WTC11 (cell line): ENCODE measurements around the gene TGM1. TPM values are rescaled to one million over a fixed set of nuclear protein-coding genes. Genes with fewer than 3 reads are reported as not detected.
"Not testable (repeated sequence)": the region's sequence is repeated elsewhere in the genome, so short reads cannot be mapped to it uniquely, and the experiment has no call there.

Experiments
- ATAC-seq: fragments of 200-7000 bp; cut with Tn5 transposase; 2 replicates; pipeline ENCODE4 v1.10.0; 2021; ENCODE audit warnings: mild to moderate bottlenecking, moderate library complexity
- CTCF ChIA-PET: fragments of 300-600 bp; sonication (Branson Sonifier 250); formaldehyde crosslinking; loops from one replicate; lab custom pipeline; 2021; ENCODE audit warnings: antibody characterized with exemption; lab: Charles Lee
- POLR2A ChIA-PET: fragments of 350-600 bp; sonication (Branson Sonifier 250); formaldehyde crosslinking; loops from one replicate; lab custom pipeline; 2021; ENCODE audit warnings: antibody characterized with exemption; lab: Charles Lee
- DNase-seq: peaks from one replicate; pipeline ENCODE4 v3.0.0; 2021; ENCODE audit warnings: low spot score
- H3K27ac Mint-ChIP-seq: 2 replicates; pipeline ENCODE4 v1.8.0; 2021; ENCODE audit warnings: mixed read lengths
- H3K27me3 Mint-ChIP-seq: 2 replicates; pipeline ENCODE4 v1.8.0; 2021; ENCODE audit warnings: low read depth, mild to moderate bottlenecking, moderate library complexity, mixed read lengths
- H3K36me3 Mint-ChIP-seq: 2 replicates; pipeline ENCODE4 v1.8.0; 2021; ENCODE audit warnings: mixed read lengths
- H3K4me1 Mint-ChIP-seq: 2 replicates; pipeline ENCODE4 v1.8.0; 2022; ENCODE audit warnings: mixed read lengths
- H3K4me3 Mint-ChIP-seq: 2 replicates; pipeline ENCODE4 v1.8.0; 2021; ENCODE audit warnings: mild to moderate bottlenecking, moderate library complexity, mixed read lengths
- H3K9me3 Mint-ChIP-seq: 2 replicates; pipeline ENCODE4 v1.8.0; 2021; ENCODE audit warnings: mixed read lengths
- ATF1 ChIP-seq: sonication (generic); formaldehyde crosslinking; IDR thresholded peaks from 2 replicates; pipeline ENCODE4 v1.8.1; 2023; ENCODE audit warnings: mild to moderate bottlenecking, moderate library complexity, missing genetic modification reagents
- NFE2L1 ChIP-seq: sonication (generic); formaldehyde crosslinking; IDR thresholded peaks from 2 replicates; pipeline ENCODE4 v1.8.1; 2023; ENCODE audit warnings: missing genetic modification reagents
- NR1H2 ChIP-seq: sonication (generic); formaldehyde crosslinking; IDR thresholded peaks from 2 replicates; pipeline ENCODE4 v1.9.0; 2021; ENCODE audit warnings: mild to moderate bottlenecking, moderate library complexity, missing genetic modification reagents
- RELA ChIP-seq: sonication (generic); formaldehyde crosslinking; IDR thresholded peaks from 2 replicates; pipeline ENCODE4 v1.8.1; 2022; ENCODE audit warnings: missing genetic modification reagents, mild to moderate bottlenecking, borderline replicate concordance
- SOX15 ChIP-seq: fragments of 250-450 bp; sonication (Bioruptor Pico); IDR thresholded peaks from 2 replicates; pipeline ENCODE4 v1.9.0; 2021; ENCODE audit warnings: mild to moderate bottlenecking
- ZNF138 ChIP-seq: sonication (generic); formaldehyde crosslinking; conservative IDR thresholded peaks from 2 replicates; pipeline ENCODE4 v1.8.1; 2022; ENCODE audit warnings: mild to moderate bottlenecking, moderate library complexity, missing genetic modification reagents
- total RNA-seq: library from RNA; stranded (reverse); gene quantifications from 3 replicates; pipeline ENCODE4 v1.2.3, GENCODE V29; 2021
- TF ChIP-seq, protein P1 (sequence below): sonication (generic); formaldehyde crosslinking; IDR thresholded peaks from 2 replicates; pipeline ENCODE4 v1.8.0; 2022; ENCODE audit warnings: mild to moderate bottlenecking, missing genetic modification reagents
- TF ChIP-seq, protein P2 (sequence below): fragments of 250-450 bp; sonication (Bioruptor Pico); IDR thresholded peaks from 2 replicates; pipeline ENCODE4 v1.9.0; 2021; ENCODE audit warnings: mild to moderate bottlenecking
- TF ChIP-seq, protein P3 (sequence below): sonication (generic); formaldehyde crosslinking; IDR thresholded peaks from 2 replicates; pipeline ENCODE4 v1.8.1; 2022; ENCODE audit warnings: low read depth, mild to moderate bottlenecking, moderate library complexity, missing genetic modification reagents, borderline replicate concordance
- TF ChIP-seq, protein P4 (sequence below): sonication (generic); formaldehyde crosslinking; conservative IDR thresholded peaks from 2 replicates; pipeline ENCODE4 v1.8.1; 2022; ENCODE audit warnings: mild to moderate bottlenecking, missing genetic modification reagents
- TF ChIP-seq, protein P5 (sequence below): fragments of 250-450 bp; sonication (Bioruptor Pico); IDR thresholded peaks from 2 replicates; pipeline ENCODE4 v1.8.0; 2021; ENCODE audit warnings: mild to moderate bottlenecking
- TF ChIP-seq, protein P6 (sequence below): sonication (generic); formaldehyde crosslinking; IDR thresholded peaks from 2 replicates; pipeline ENCODE4 v1.8.0; 2022; ENCODE audit warnings: mild to moderate bottlenecking, missing genetic modification reagents
- TF ChIP-seq, protein P7 (sequence below): sonication (generic); formaldehyde crosslinking; IDR thresholded peaks from 2 replicates; pipeline ENCODE4 v1.8.1; 2023; ENCODE audit warnings: mild to moderate bottlenecking, missing genetic modification reagents, moderate library complexity

The TGM1 gene
- total RNA-seq, 1 experiment from 2014 or later, result 5.2 TPM

DNA sequence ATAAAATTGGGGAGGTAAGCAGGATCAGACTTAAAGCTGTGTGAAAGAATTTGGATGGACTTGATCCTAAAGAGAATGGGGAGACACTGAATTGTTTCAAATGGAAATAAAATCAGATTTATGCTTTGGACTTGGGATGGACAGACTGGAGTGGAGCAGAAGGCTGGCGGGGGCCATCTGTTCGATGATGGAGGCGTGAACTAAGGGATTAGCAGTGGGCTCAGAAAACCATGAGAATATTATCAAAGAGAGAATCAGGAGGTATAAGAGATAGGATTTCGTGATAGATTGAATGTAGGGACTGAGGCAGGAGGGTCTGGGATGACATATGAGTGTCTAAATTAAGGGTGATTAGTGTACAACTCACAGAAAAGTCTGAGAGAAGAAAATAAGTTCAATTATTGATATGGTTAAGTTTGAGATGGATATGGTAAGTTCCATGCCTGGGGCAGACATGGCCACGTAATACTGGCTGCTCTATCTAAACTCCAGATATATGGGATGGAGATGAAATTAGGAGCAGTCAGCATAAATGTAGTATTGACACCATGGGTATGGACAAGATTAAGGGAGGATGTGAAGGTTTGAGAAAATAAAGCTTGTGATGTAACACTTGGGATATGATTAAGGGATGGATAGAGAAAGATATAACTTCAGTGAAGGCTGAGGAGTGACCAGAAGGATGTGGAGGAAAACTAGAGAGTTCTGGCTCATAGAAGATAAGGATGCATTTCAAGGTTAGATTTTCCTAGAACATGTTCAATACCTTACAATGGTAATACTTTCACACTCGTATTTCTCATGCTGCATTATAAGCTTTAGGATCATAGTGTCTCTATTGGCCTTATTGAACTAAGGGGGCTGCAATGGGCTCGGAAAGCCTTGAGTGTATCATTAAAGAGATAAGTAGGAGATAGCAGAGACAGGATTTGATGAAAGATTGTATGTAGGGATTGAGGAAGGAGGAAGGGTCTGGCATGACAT lies 58.5 kb downstream of the TGM1 start:
- POLR2A ChIA-PET, result interaction anchor here (1.1 to 1.6 kb wide), 2 partner anchors 9 to 67 kb away, joined by 4 to 6 read pairs; partner anchors contain the start of genes CHMP4A and RABGGTA
- Mint-ChIP-seq H3K36me3 (peaks cover 80% of the 10 kb centered on the region), H3K4me1 (peaks cover 11% of the 10 kb centered on the region), H3K9me3 (peaks cover 21% of the 10 kb centered on the region), H3K27ac (peak overlapping the region; percentile 8; the same call in 1 of the 2 replicates), H3K4me3 (no peak overlapping the region), H3K27me3 (no peaks in the 10 kb centered on the region)
- TF ChIP-seq, protein P1, sequence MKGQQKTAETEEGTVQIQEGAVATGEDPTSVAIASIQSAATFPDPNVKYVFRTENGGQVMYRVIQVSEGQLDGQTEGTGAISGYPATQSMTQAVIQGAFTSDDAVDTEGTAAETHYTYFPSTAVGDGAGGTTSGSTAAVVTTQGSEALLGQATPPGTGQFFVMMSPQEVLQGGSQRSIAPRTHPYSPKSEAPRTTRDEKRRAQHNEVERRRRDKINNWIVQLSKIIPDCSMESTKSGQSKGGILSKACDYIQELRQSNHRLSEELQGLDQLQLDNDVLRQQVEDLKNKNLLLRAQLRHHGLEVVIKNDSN, result no peak
- TF ChIP-seq NFE2L1 (no peak), NR1H2 (CRISPR knock-in tag) (no peak), ZNF138 (CRISPR knock-in tag) (no peak), SOX15 (no peak), ATF1 (CRISPR knock-in tag) (no peak), RELA (no peak)
- TF ChIP-seq, protein P2, sequence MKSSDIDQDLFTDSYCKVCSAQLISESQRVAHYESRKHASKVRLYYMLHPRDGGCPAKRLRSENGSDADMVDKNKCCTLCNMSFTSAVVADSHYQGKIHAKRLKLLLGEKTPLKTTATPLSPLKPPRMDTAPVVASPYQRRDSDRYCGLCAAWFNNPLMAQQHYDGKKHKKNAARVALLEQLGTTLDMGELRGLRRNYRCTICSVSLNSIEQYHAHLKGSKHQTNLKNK (CRISPR knock-in tag), result no peak
- TF ChIP-seq, protein P3, sequence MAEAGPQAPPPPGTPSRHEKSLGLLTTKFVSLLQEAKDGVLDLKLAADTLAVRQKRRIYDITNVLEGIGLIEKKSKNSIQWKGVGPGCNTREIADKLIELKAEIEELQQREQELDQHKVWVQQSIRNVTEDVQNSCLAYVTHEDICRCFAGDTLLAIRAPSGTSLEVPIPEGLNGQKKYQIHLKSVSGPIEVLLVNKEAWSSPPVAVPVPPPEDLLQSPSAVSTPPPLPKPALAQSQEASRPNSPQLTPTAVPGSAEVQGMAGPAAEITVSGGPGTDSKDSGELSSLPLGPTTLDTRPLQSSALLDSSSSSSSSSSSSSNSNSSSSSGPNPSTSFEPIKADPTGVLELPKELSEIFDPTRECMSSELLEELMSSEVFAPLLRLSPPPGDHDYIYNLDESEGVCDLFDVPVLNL, result no peak
- TF ChIP-seq, protein P4, sequence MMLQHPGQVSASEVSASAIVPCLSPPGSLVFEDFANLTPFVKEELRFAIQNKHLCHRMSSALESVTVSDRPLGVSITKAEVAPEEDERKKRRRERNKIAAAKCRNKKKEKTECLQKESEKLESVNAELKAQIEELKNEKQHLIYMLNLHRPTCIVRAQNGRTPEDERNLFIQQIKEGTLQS (CRISPR knock-in tag), result no peak
- TF ChIP-seq, protein P5, sequence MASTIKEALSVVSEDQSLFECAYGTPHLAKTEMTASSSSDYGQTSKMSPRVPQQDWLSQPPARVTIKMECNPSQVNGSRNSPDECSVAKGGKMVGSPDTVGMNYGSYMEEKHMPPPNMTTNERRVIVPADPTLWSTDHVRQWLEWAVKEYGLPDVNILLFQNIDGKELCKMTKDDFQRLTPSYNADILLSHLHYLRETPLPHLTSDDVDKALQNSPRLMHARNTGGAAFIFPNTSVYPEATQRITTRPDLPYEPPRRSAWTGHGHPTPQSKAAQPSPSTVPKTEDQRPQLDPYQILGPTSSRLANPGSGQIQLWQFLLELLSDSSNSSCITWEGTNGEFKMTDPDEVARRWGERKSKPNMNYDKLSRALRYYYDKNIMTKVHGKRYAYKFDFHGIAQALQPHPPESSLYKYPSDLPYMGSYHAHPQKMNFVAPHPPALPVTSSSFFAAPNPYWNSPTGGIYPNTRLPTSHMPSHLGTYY (CRISPR knock-in tag), result no peak
- TF ChIP-seq, protein P6, sequence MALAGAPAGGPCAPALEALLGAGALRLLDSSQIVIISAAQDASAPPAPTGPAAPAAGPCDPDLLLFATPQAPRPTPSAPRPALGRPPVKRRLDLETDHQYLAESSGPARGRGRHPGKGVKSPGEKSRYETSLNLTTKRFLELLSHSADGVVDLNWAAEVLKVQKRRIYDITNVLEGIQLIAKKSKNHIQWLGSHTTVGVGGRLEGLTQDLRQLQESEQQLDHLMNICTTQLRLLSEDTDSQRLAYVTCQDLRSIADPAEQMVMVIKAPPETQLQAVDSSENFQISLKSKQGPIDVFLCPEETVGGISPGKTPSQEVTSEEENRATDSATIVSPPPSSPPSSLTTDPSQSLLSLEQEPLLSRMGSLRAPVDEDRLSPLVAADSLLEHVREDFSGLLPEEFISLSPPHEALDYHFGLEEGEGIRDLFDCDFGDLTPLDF, result no peak
- CTCF ChIA-PET, result interaction anchor here (1.9 kb wide), 1 partner anchor 104 kb away, joined by 7 read pairs; the partner anchor contains the start of gene CIDEB
- DNase-seq (no peak), ATAC-seq (no peak)

DNA sequence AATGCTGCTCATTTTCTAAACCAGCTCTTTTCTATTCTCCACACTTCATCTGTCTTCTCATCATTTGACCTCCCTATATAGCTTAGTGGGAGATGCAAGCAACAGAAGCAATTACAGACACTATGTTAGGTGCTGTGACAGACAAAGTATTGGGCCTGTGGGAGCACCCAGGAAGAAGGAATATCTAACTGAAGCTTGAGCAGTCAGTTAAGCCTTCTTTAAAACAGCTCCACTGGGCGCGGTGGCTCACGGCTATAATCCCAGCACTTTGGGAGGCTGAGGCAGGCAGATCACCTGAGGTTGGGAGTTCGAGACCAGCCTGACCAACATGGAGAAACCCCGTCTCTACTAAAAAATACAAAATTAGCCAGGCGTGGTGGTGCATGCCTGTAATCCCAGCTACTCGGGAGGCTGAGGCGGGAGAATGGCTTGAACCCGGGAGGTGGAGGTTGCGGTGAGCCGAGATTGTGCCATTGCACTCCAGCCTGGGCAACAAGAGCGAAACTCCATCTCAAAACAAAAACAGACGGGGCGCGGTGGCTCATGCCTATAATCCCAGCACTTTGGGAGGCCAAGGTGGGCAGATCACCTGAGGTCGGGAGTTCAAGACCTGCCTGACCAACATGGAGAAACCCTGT lies 59.6 kb downstream of the TGM1 start:
- POLR2A ChIA-PET, result interaction anchor here (1.6 kb wide), 1 partner anchor 68 kb away, joined by 6 read pairs; the partner anchor contains the start of gene RABGGTA

DNA sequence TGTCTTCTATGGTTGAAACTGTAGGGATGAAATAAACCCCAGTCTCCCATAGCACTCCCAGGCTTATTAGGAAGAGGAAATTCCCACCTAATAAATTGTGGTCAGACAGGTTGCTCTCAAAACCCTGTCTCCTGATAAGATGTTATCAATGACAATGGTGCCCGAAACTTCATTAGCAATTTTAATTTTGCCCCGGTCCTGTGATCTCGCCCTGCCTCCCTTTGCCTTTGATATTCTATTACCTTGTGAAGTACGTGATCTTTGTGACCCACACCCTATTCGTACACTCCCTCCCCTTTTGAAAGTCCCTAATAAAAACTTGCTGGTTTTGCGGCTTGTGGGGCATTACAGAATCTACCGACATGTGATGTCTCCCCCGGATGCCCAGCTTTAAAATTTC lies 60.4 kb downstream of the TGM1 start:
- Mint-ChIP-seq H3K4me3 (peak overlapping the region; percentile 16), H3K27ac (peak overlapping the region; percentile 97)
- CTCF ChIA-PET, result interaction anchor here (0.6 to 1.9 kb wide), 2 partner anchors 11 to 105 kb away, joined by 3 to 7 read pairs; partner anchors contain the start of genes CHMP4A and CIDEB
- TF ChIP-seq, protein P7, sequence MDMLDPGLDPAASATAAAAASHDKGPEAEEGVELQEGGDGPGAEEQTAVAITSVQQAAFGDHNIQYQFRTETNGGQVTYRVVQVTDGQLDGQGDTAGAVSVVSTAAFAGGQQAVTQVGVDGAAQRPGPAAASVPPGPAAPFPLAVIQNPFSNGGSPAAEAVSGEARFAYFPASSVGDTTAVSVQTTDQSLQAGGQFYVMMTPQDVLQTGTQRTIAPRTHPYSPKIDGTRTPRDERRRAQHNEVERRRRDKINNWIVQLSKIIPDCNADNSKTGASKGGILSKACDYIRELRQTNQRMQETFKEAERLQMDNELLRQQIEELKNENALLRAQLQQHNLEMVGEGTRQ, result 0 out of 2 replicates have a peak, but pooled peaks have one; percentile 13
- TF ChIP-seq, all 79 proteins: peak for 1; not testable (repeated sequence) for 78
- not testable (repeated sequence) for ATAC-seq, DNase-seq, H3K27me3 Mint-ChIP-seq
- Mint-ChIP-seq H3K36me3 (peaks cover 77% of the 10 kb centered on the region), H3K4me1 (peaks cover 20% of the 10 kb centered on the region), H3K9me3 (peaks cover 29% of the 10 kb centered on the region)
- POLR2A ChIA-PET, result interaction anchor here (1.6 kb wide), 1 partner anchor 69 kb away, joined by 6 read pairs; the partner anchor contains the start of gene RABGGTA

More for the DNA sequence above, 59.6 kb downstream of the TGM1 start:
- not testable (repeated sequence) for H3K27me3 Mint-ChIP-seq, ATAC-seq, DNase-seq
- H3K4me3 Mint-ChIP-seq, result peak overlapping the region; percentile 16; the same call in 1 of the 2 replicates
- H3K9me3 Mint-ChIP-seq, result peaks cover 29% of the 10 kb centered on the region
- CTCF ChIA-PET, result interaction anchor here (0.6 to 1.9 kb wide), 3 partner anchors 10 to 105 kb away, joined by 3 to 7 read pairs (median 3); partner anchors contain the start of genes CHMP4A, CIDEB and IRF9
- H3K36me3 Mint-ChIP-seq, result peaks cover 84% of the 10 kb centered on the region
- peak overlapping the region; percentile 97 for H3K27ac Mint-ChIP-seq
- peaks cover 20% of the 10 kb centered on the region for H3K4me1 Mint-ChIP-seq
